Activated T-cell treated with anti-CD3 and anti-CD28 coated beads for 48 hours (primary cell): ENCODE results near the gene HFE.
"Not testable (repeated sequence)": the region's sequence is repeated elsewhere in the genome, so short reads cannot be mapped to it uniquely, and the experiment has no call there.

Source experiments
- DNase-seq: peaks from one replicate; pipeline ENCODE4 v3.0.0-alpha.2; 2020; ENCODE audit warnings: low read depth

Gene HFE

DNA sequence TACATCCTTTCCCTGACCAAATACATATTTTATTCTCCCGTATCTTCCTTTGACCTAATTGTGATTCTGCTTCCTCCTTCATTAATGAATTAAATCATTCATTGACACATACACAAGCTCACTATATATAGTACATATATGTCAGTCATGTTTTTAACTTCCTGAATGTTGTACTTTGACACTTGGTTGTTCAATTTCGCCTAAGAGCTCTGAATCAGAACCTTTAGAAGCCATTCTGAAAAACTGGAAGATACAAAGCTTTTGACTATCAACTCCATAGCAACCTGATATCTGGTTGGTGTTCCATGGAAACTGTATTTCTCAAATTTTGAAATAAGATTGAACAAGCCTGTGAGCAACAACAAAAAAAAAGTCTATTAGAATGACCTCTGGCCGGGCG is 27.3 kb upstream of the HFE start:
- DNase-seq = no peak

DNA sequence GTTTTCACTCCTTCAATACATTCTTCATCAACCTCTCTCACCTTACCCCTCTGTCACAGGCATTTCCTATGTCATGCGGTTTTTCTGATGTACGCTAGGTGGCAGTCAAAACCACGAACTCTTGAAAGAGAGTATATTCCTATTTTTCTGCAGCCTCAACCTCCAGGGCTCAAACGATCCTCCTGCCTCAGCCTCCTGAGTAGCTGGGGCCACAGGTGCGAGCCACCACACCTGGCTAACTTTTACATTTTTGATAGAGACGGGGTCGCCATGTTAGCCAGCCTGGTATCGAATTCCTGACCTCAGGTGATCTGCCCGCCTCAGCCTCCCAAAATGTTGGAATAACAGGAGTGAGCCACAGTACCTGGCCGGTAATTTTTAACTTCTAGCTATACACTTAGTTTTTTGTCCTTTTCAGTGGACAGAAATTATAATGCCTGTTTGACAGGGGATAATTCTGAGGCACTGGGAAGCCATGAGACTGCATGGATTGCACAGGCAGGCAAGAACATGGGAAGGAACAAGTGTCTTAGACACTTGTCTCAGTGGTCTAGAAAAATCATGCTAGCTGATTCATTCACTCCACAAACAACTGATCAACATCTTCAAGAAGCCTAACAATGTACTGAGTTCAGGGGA is 22.5 kb upstream of the HFE start:
- no peak for DNase-seq

DNA sequence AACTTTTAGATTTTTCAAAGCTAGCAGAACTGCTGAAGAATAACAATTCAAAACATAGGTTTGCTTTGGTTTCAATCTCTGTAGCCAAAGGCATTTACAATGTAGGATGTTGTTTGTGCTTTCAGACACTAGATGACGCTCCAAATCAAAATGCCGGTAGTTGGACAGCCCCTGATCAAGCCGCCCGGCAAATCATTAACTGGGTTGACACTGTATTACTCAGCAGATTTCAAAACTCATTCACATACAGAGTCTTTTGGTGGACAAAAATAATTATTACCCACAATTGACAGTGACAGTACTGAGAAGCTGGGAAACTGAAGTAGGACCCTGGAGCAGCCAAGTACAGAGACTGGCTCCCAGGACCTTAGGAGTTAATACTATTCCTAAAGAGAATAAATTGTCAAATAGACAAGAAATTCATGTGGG is 21.3 kb upstream of the HFE start:
- peak; percentile 34 for DNase-seq

DNA sequence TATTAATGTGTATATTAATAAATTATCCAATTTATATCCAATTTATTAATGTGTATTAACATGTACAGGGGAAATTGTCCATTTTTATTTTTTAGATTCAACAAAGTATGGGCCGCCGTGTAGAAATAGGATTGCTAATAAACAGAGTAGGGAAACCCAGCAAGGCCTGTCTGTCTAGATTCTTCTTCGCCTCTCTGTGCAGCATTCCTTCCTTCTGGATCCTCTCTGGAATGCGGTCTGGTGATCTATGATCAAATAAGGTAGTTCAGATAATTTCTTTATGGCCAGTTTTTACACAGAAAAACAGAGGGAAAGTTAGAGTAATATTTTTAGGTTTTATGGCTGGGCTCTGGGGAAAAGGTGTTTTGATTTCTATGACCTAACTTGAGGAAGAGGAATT is 19.9 kb upstream of the HFE start:
- no peak for DNase-seq

DNA sequence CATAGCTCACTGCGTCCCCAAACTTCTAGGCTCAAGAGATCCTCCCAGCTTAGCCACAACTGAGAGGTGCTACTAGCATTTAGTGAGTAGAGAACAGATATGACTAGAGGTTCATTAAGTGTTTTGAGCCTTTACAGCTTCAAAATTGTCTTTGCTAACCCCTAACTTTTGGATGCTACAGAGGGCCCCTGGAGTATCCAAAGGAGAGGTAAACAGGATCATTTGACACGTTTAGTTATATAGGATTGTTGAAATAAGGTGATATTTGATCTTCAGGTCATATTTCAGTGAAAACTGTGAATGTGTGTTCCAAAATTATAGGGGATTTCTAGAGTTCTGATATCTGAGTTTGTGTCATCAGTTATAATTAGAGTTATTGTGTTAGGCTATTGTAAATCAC is 19.2 kb upstream of the HFE start:
- DNase-seq = no peak

DNA sequence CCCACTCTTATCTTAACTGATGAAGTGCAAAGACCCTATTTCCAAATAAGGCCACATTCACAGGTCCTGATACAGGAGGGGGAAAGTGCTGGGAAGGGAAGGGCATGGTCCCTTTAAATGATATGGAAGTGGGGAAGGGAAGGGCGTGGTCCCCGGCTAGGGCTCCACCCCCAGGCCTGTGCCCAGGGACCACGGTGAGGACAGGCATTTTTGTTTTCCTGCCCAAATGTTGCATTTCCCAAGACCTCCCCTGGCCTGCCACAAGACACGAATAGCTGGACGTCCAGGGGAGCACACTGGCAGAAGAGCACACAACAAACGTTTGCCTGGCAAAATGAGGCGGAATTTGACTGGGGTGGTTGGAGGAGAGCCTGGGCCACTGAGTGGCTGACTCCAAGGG is 16.1 kb upstream of the HFE start:
- DNase-seq = no peak

DNA sequence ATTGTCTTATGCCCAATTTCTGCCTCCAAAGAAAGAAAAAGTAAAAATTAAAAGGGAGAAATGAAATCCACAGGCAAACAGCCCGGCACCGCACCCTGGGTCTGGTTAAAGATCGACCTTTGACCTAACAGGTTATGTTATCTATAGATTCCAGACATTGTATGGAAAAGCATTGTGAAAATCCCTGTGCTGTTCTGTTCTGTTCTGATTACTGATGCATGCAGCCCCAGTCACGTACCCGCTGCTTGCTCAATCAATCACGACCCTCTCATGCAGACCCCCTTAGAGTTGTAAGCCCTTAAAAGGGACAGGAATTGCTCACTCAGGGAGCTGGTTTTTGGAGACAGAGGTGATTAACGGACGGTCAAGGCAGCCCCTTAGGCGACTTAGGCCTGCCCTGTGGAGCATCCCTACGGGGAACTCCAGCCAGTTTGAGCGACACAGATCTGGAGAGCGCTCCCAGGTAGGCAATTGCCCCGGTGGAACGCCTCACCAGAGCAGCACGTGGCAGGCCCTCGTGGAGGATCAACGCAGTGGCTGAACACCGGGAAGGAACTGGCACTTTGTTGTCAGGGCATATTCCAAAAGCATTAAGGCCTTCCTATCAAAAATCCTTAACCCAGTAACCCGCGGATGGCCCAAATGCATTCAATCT is 12.0 kb upstream of the HFE start:
- DNase-seq = no peak

DNA sequence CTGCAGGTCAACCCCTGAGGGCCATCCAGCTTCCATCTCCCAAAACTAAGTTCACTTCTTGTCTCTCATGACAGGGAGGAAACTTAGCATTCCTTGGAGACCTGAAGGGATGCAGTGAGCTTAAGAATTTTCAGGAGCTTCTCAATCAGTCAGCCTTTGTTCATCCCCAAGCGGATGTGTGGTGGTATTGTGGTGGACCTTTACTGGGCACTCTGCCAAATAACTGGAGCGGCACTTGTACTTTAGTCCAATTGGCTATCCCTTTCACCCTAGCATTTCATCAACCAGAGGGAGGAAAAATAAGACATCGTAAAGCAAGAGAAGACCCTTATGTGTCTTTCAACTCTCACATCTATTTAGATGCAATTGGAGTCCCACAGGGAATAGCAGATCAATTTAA is 9.2 kb upstream of the HFE start:
- not testable (repeated sequence) for DNase-seq

DNA sequence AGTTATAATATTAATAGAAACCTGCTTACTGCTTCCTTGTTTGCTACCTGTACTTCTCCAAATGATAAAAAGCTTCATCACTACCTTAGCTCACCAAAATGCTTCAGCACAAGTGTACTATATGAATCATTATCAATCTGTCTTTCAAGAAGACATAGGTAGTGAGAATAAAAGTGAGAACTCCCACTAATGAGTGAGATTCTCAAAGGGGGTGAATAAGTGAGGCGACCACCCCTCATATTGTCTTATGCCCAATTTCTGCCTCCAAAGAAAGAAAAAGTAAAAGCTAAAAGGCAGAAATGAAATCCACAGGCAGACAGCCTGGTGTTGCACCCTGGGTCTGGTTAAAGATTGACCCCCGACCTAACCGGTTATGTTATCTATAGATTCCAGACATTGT is 6.1 kb upstream of the HFE start:
- not testable (repeated sequence) for DNase-seq

DNA sequence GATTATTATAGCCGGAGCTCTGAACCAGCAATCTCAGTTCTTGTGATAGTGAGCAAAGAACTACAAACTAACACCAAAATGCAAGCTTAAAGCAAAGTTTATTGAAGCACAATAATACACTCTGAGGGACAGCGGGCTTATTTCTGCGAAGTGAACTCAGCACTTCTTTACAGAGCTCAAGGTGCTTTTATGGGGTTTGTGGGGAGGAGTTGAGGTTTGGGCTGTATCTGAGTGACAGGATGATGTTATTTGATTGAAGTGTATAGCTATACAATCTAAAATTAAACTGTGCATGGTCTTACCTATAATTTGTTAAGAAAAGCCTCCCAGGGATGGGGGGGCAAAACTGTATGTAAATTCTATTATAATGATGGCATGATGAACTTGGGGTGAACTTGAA is 1.0 kb upstream of the HFE start:
- no peak for DNase-seq

DNA sequence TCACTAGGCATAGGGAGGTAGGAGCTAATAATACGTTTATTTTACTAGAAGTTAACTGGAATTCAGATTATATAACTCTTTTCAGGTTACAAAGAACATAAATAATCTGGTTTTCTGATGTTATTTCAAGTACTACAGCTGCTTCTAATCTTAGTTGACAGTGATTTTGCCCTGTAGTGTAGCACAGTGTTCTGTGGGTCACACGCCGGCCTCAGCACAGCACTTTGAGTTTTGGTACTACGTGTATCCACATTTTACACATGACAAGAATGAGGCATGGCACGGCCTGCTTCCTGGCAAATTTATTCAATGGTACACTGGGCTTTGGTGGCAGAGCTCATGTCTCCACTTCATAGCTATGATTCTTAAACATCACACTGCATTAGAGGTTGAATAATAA is 1.1 kb downstream of the HFE start:
- DNase-seq = no peak

DNA sequence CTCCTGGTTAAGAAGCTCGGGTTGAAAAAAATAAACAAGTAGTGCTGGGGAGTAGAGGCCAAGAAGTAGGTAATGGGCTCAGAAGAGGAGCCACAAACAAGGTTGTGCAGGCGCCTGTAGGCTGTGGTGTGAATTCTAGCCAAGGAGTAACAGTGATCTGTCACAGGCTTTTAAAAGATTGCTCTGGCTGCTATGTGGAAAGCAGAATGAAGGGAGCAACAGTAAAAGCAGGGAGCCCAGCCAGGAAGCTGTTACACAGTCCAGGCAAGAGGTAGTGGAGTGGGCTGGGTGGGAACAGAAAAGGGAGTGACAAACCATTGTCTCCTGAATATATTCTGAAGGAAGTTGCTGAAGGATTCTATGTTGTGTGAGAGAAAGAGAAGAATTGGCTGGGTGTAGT is 2.0 kb downstream of the HFE start:
- DNase-seq = no peak

DNA sequence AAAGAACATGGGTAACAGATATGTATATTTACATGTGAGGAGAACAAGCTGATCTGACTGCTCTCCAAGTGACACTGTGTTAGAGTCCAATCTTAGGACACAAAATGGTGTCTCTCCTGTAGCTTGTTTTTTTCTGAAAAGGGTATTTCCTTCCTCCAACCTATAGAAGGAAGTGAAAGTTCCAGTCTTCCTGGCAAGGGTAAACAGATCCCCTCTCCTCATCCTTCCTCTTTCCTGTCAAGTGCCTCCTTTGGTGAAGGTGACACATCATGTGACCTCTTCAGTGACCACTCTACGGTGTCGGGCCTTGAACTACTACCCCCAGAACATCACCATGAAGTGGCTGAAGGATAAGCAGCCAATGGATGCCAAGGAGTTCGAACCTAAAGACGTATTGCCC is 5.2 kb downstream of the HFE start:
- DNase-seq = no peak

DNA sequence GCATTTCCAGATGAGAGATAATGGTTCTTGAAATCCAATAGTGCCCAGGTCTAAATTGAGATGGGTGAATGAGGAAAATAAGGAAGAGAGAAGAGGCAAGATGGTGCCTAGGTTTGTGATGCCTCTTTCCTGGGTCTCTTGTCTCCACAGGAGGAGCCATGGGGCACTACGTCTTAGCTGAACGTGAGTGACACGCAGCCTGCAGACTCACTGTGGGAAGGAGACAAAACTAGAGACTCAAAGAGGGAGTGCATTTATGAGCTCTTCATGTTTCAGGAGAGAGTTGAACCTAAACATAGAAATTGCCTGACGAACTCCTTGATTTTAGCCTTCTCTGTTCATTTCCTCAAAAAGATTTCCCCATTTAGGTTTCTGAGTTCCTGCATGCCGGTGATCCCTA is 6.8 kb downstream of the HFE start:
- no peak for DNase-seq

DNA sequence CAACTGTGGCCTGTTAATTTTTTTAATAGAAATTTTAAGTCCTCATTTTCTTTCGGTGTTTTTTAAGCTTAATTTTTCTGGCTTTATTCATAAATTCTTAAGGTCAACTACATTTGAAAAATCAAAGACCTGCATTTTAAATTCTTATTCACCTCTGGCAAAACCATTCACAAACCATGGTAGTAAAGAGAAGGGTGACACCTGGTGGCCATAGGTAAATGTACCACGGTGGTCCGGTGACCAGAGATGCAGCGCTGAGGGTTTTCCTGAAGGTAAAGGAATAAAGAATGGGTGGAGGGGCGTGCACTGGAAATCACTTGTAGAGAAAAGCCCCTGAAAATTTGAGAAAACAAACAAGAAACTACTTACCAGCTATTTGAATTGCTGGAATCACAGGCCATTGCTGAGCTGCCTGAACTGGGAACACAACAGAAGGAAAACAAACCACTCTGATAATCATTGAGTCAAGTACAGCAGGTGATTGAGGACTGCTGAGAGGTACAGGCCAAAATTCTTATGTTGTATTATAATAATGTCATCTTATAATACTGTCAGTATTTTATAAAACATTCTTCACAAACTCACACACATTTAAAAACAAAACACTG is 10.1 kb downstream of the HFE start:
- peak; percentile 40 for DNase-seq

DNA sequence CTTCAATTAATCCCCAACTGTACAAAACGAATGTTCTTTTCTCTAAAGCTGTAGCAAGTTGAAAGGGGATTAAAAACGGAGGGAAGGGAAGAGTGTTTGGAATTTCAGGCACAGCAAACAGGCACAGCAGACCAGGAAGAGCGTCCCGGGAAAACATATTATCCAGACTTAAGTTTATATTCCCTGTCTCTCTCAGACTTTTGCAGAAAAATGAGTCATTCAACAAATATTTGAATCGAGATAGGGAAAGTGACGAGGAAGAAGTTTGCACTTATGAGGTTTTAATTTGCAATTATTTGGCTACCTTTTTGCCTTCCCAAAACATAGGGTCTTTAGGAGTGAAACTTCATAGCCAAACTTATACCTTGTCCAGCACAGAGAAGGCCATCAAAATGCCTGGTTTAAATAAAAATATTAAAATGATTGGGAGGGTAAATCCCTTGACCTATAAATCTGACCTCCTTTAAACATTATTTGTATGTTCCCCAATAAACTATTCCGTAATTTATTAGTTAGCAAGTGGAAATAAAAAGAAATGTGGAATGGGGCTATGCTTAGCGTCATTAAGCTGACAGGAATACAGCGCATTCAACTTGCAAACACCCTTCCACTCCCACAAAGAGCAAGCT is 16.0 kb downstream of the HFE start:
- no peak for DNase-seq

DNA sequence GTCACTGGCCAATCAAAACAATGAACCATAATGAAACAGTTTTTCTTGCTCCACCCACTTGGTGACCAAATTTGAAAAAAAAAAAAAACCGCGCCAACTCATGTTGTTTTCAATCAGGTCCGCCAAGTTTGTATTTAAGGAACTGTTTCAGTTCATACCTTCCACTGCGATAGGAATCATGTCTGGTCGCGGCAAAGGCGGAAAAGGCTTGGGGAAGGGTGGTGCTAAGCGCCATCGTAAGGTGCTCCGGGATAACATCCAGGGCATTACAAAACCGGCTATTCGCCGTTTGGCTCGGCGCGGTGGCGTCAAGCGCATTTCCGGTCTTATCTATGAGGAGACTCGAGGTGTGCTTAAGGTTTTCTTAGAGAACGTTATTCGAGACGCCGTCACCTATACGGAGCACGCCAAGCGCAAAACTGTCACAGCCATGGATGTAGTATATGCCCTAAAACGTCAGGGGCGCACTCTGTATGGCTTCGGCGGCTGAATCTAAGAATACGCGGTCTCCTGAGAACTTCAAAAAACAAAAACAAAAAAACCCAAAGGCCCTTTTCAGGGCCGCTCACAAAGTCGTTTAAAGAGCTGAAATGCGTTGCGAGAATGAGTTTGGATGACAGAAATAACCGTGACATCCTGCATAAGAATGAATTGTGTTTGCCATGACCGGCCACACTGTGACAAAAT is 16.7 kb downstream of the HFE start:
- DNase-seq = peak; percentile 75

DNA sequence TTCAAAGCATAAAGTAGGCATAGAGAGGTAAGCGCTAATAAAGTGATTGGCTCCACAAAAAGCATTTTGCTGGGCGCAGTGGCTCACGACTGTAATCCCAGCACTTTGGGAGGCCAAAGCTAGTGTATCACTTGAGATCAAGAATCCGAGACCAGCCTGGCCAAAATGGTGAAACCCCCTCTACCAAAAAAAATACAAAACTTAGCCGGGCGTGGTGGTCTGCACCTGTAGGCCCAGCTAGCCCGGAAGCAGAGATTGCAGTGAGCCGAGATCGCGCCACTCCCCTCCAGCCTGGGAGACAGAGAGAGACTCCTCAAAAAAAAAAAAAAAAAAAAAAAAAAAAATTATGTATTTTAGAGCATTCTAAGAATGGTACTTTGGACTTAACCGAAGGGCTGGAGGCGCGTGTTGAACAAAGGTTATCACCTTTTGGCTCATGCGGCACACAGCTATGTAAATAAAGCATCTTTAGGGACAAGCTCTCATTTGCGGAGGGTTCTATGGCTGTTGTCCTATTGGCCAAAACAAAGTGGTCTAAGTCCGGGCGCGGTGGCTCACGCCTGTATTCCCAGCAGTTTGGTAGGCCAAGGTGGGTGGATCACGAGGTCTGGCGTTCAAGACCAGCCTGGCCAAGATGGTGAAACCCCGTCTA is 17.4 kb downstream of the HFE start:
- DNase-seq = no peak

DNA sequence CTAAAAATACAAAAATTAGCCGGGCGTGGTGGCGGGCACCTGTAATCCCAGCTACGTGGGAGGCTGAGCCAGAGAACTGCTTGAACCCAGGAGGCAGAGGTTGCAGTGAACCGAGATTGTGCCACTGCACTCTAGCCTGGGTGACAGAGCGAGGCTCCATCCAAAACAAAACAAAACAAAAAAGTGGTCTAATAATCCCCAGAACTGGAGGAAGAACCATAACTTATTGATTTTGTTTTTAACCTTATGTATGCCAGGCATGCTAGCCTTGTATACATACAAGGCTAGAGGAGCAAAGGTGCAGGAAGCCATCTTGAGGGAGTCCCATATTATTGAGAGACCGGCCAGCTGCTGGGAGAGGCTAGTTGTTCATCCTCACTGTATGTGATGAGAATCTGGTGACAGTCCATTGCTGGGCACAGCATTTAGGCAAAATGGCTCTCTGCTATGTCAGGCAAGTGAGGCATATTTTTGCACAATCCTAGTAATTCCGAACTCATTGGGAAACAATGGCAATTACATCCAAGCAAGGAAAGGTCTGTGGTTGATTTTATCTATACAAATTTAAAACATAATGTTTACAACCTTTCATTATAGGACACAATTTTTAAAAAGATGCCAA is 18.0 kb downstream of the HFE start:
- DNase-seq = no peak

DNA sequence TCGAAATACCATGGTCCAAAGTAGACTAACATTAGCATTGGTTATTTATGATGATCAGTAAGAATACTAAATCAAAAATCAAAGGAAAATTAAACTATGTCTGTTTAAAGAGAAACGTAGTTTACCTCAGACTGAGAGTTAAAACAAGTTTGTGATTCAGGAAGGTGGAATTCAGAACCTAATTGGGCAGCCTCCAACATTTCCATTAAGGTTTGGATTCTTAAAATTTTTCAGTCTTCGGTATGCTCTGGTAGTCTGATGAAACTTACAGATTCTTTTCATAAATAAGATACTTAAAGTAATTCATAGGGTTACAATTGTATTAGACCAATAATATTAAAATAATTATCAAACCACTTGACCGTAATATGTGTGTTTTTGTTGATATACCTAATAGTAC is 18.6 kb downstream of the HFE start:
- DNase-seq = no peak

DNA sequence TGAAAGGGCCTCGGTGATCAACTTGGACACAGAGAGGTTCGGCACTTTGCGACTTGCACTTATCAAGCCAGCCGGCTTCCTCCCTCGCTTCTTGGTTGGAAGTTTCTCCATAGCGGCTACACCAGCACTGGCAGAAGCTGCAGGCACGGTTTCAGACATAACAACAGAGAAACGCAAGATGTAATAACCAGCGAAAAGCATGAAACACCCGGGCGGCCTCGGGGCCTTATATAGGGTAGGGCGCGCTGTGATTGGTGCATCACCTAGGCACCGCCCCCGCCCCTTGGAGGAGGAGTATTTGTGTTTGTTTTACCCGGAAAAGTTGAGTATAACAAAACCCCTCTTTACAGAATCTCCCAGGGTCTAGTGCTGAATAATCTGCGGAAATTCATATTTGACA is 20.7 kb downstream of the HFE start:
- no peak for DNase-seq

DNA sequence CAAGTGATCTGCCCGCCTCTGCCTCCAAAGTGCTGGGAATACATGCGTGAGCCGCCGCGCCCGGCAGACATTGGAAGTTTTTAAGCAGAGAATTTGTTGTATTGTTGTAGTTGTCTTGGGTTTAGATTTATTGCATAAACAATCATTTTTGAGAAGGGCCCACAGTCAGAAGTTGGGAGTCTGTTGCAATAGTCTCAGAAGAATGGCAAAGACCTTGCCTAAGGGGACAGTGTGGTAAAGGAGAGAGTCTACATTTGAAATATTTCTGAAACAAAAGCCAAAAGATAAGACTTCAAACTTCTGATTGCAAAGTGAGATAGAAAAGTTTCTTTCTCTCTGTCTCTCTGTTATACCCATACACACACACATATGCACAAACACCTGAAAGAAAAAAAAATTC is 22.5 kb downstream of the HFE start:
- DNase-seq = no peak
